A549 (cell line): ENCODE measurements around the gene PLEKHA6. TPM values are rescaled to one million over a fixed set of nuclear protein-coding genes. Genes with fewer than 3 reads are reported as not detected.

Experiments
- ATAC-seq, 2 experiments: fragments of 200-7000 bp in 1 of 2; fragments of >200 bp in 1 of 2; cut with Nextera tagmentation in 1 of 2; cut with Tn5 transposase in 1 of 2; 3 replicates each; pipeline versions ENCODE4 v1.8.0 to v1.9.1; 2018 to 2020; ENCODE audit warnings: mild to moderate bottlenecking in 1 of 2, moderate library complexity in 1 of 2
- CTCF ChIA-PET: fragments of 300-600 bp; sonication (Branson Sonifier 250); formaldehyde crosslinking; extraction: SDS; loops from one replicate; lab custom pipeline; 2021; ENCODE audit warnings: antibody characterized with exemption, inconsistent platforms; lab: Yijun Ruan, JAX
- POLR2A ChIA-PET: fragments of 350-600 bp; formaldehyde crosslinking; extraction: SDS; loops from one replicate; lab custom pipeline; 2021; ENCODE audit warnings: antibody characterized with exemption, inconsistent platforms; lab: Yijun Ruan, JAX
- DNase-seq, 2 experiments: peaks; one replicate each; pipeline versions ENCODE4 v3.0.0 to v3.0.0-alpha.2; 2011 to 2016; ENCODE audit warnings: low read depth in 1 of 2, low spot score in 1 of 2
- FAIRE-seq: peaks from 2 replicates; lab custom pipeline; 2011; peaks lifted over from hg19 to GRCh38; lab: Jason Lieb, UNC
- H3K27ac ChIP-seq, 2 experiments: fragments of >200 bp; sonication (Bioruptor Twin); formaldehyde crosslinking; 3 replicates each; pipeline ENCODE4 v1.5.1; 2016 to 2017
- H3K4me1 ChIP-seq: fragments of >200 bp; sonication (Bioruptor Twin); formaldehyde crosslinking; 3 replicates; pipeline ENCODE4 v1.6.1; 2016
- H3K4me2 ChIP-seq: fragments of >200 bp; sonication (Bioruptor Twin); formaldehyde crosslinking; 3 replicates; pipeline ENCODE4 v1.6.1; 2016
- H3K4me3 ChIP-seq: fragments of >200 bp; sonication (Bioruptor Twin); formaldehyde crosslinking; 3 replicates; pipeline ENCODE4 v1.5.1; 2016
- H3K9me3 ChIP-seq: fragments of >200 bp; sonication (Bioruptor Twin); formaldehyde crosslinking; 3 replicates; pipeline ENCODE4 v1.6.1; 2016
- CBX2 ChIP-seq: fragments of 200-600 bp; sonication (generic); IDR thresholded peaks from 2 replicates; pipeline ENCODE4 v1.6.1; 2016; ENCODE audit warnings: low read depth, mild to moderate bottlenecking, borderline replicate concordance
- CEBPB ChIP-seq, 2 experiments: fragments of >200 bp in 1 of 2; sonication (Bioruptor Twin) in 1 of 2; formaldehyde crosslinking in 1 of 2; IDR thresholded peaks; 2 replicates each; pipeline ENCODE4 v1.6.1; 2012 to 2016
- CHD2 ChIP-seq: fragments of 150-350 bp; IDR thresholded peaks from 2 replicates; pipeline ENCODE4 v1.6.1; 2014; ENCODE audit warnings: low read length; ENCODE audit not compliant: partially characterized antibody
- CHD4 ChIP-seq: fragments of 200-600 bp; sonication (generic); IDR thresholded peaks from 2 replicates; pipeline ENCODE4 v1.6.1; 2016; ENCODE audit warnings: antibody characterized with exemption, mild to moderate bottlenecking, borderline replicate concordance
- E2F6 ChIP-seq: IDR thresholded peaks from 2 replicates; pipeline ENCODE4 v1.6.1; 2012; ENCODE audit warnings: low read depth, borderline replicate concordance
- EHF ChIP-seq: fragments of 250-450 bp; sonication (Bioruptor Pico); IDR thresholded peaks from 2 replicates; pipeline ENCODE4 v1.5.0; 2020; ENCODE audit warnings: mild to moderate bottlenecking
- ELK1 ChIP-seq: fragments of 150-350 bp; IDR thresholded peaks from 2 replicates; pipeline ENCODE4 v1.6.1; 2014; ENCODE audit warnings: low read depth, mild to moderate bottlenecking, low read length
- FOSL2 ChIP-seq, 2 experiments: fragments of 450-650 bp in 1 of 2; fragments of >200 bp in 1 of 2; sonication (Bioruptor Twin) in 1 of 2; formaldehyde crosslinking; IDR thresholded peaks; 2 replicates each; pipeline versions ENCODE4 v1.5.0 to v1.6.1; 2016 to 2020; ENCODE audit warnings: mild to moderate bottlenecking in 1 of 2, moderate library complexity in 1 of 2
- HOXB5 ChIP-seq: fragments of 250-450 bp; sonication (Bioruptor Pico); IDR thresholded peaks from 2 replicates; pipeline ENCODE4 v1.5.0; 2020; ENCODE audit warnings: mild to moderate bottlenecking, moderate library complexity
- KDM1A ChIP-seq: fragments of 200-600 bp; sonication (generic); IDR thresholded peaks from 2 replicates; pipeline ENCODE4 v1.6.1; 2016; ENCODE audit warnings: low read depth, mild to moderate bottlenecking
- KDM5A ChIP-seq: fragments of 200-600 bp; sonication (generic); IDR thresholded peaks from 2 replicates; pipeline ENCODE4 v1.6.1; 2016; ENCODE audit warnings: antibody characterized with exemption, mild to moderate bottlenecking
- MYC ChIP-seq: IDR thresholded peaks from 2 replicates; pipeline ENCODE4 v1.6.1; 2012; ENCODE audit warnings: mild to moderate bottlenecking, inconsistent platforms, low read length, improper control_type of control experiment, borderline replicate concordance
- NFE2L2 ChIP-seq: fragments of 150-350 bp; conservative IDR thresholded peaks from 2 replicates; pipeline ENCODE4 v1.6.1; 2014; ENCODE audit warnings: low read length
- RAD21 ChIP-seq, 2 experiments: fragments of >200 bp in 1 of 2; sonication (Bioruptor Twin) in 1 of 2; formaldehyde crosslinking in 1 of 2; IDR thresholded peaks in 1 of 2; conservative IDR thresholded peaks in 1 of 2; 2 replicates in 1 of 2; 3 replicates in 1 of 2; pipeline ENCODE4 v1.6.1; 2012 to 2018; ENCODE audit warnings: inconsistent platforms in 1 of 2
- RCOR1 ChIP-seq: fragments of 150-350 bp; IDR thresholded peaks from 2 replicates; pipeline ENCODE4 v1.6.1; 2014; ENCODE audit warnings: antibody characterized with exemption, low read length, low read depth
- SMC3 ChIP-seq: fragments of >200 bp; sonication (Bioruptor Twin); formaldehyde crosslinking; IDR thresholded peaks from 3 replicates; pipeline ENCODE4 v1.6.1; 2018; ENCODE audit warnings: inconsistent platforms
- TP53 ChIP-seq: fragments of 250-450 bp; sonication (Bioruptor Pico); IDR thresholded peaks from 2 replicates; pipeline ENCODE4 v1.5.0; 2021; ENCODE audit warnings: mild to moderate bottlenecking, moderate library complexity
- WGBS: methylation state at CpG from one replicate; pipeline ENCODE4 v1.1.6; 2017; ENCODE audit errors: missing lambda C conversion rate; 5-methylcytosine and 5-hydroxymethylcytosine counted together
- polyA plus RNA-seq, 4 experiments: library from polyadenylated mRNA; depleted of rRNA in 3 of 4; stranded (reverse); fragments of >200 nt; fragmentation: RNase III in 1 of 4; extraction: RNeasy Plus Mini Kit Qiagen cat#74134 plus additional on column Dnase treatment in 1 of 4; gene quantifications; 2 replicates in 3 of 4; 3 replicates in 1 of 4; pipeline ENCODE4 v1.2.3, GENCODE V29; 2011 to 2017

The PLEKHA6 gene
- polyA plus RNA-seq, 2 of the 4 experiments (the other 2 are of a cell fraction) = 13.0 to 26.2 TPM

- no peaks in the 10 kb centered on the region for H3K9me3 ChIP-seq
- H3K4me1 ChIP-seq = no peaks in the 10 kb centered on the region
- no peak overlapping the region for H3K4me2 ChIP-seq
- FAIRE-seq = no peak
- 81% methylated on average over 8 of the region's 8 CpGs for WGBS
- TF ChIP-seq TP53 = no peak
- no peak for TF ChIP-seq KDM5A
- no peak for TF ChIP-seq EHF (CRISPR knock-in tag)
- TF ChIP-seq ELK1 = no peak
- no peak for TF ChIP-seq SMC3
- TF ChIP-seq NFE2L2 = no peak
- no peak for TF ChIP-seq HOXB5 (CRISPR knock-in tag)
- TF ChIP-seq CEBPB (IDR thresholded peaks at IDR 0.05) = no peak
- no peak for TF ChIP-seq E2F6
- no peak for TF ChIP-seq CHD4
- no peak for TF ChIP-seq RCOR1
- no peak for TF ChIP-seq CBX2
- no peak for TF ChIP-seq CHD2
- TF ChIP-seq MYC = no peak
- H3K27ac ChIP-seq = no peak overlapping the region
- POLR2A ChIA-PET = no interaction called here
- no peak for DNase-seq
- H3K4me3 ChIP-seq = no peak overlapping the region
- ATAC-seq = no peak
- CTCF ChIA-PET = interaction anchor here (1.1 to 1.5 kb wide), 2 partner anchors 10 to 174 kb away, joined by 3 to 5 read pairs; no protein-coding TSS in a partner anchor
Observed at GRCh38 chr1:204224655-204225054, 135.1 kb downstream of the PLEKHA6 start.

GRCh38 chr1:204223129-204223860 is 136.4 kb downstream of the PLEKHA6 start:
- no peak for FAIRE-seq
- no peak for DNase-seq
- CTCF ChIA-PET = interaction anchor here (0.8 to 1.9 kb wide), 7 partner anchors 8 to 175 kb away, joined by 3 to 12 read pairs (median 3); partner anchors contain the start of gene GOLT1A

More at GRCh38 chr1:204223129-204223860, 136.4 kb downstream of the PLEKHA6 start:
- 88% methylated on average over 17 of the region's 17 CpGs for WGBS
- no peak overlapping the region for H3K27ac ChIP-seq
- POLR2A ChIA-PET = no interaction called here
- TF ChIP-seq KDM1A = no peak
- TF ChIP-seq FOSL2 (IDR thresholded peaks at IDR 0.05) = no peak
- TF ChIP-seq FOSL2 (CRISPR knock-in tag; IDR thresholded peaks at IDR 0.05) = no peak
- TF ChIP-seq TP53 = no peak
- TF ChIP-seq HOXB5 (CRISPR knock-in tag) = no peak
- no peak for TF ChIP-seq ELK1
- TF ChIP-seq CEBPB (IDR thresholded peaks at IDR 0.05) = no peak
- TF ChIP-seq CHD2 = no peak
- no peak for TF ChIP-seq RAD21 (conservative IDR thresholded peaks at IDR 0.05 in 1 of 2, IDR thresholded peaks at IDR 0.05 in 1 of 2)
- TF ChIP-seq E2F6 = no peak
- TF ChIP-seq, all 56 proteins: peak for 0
- H3K9me3 ChIP-seq = no peaks in the 10 kb centered on the region
- no peak overlapping the region for H3K4me2 ChIP-seq
- no peak overlapping the region for H3K4me3 ChIP-seq
- no peaks in the 10 kb centered on the region for H3K4me1 ChIP-seq
- no peak for ATAC-seq
